SU-DHL-6 (cell line): ENCODE measurements around the gene TNFSF18.

Experiments
- H2AFZ ChIP-seq: fragments of 200-600 bp; sonication (generic); 2 replicates; pipeline ENCODE4 v1.6.1; 2014; ENCODE audit warnings: low read depth, mild to moderate bottlenecking, moderate library complexity, mixed read lengths, antibody characterized with exemption, low read length; ENCODE audit not compliant: severe bottlenecking
- H3F3A ChIP-seq: fragments of 200-600 bp; shearing (Covaris generic); 2 replicates; pipeline ENCODE4 v1.6.0; 2016; ENCODE audit warnings: antibody characterized with exemption, mild to moderate bottlenecking; ENCODE audit not compliant: insufficient read depth
- H3K27ac ChIP-seq: fragments of 200-600 bp; sonication (generic); 2 replicates; pipeline ENCODE4 v1.5.1; 2016; ENCODE audit warnings: low read depth, mild to moderate bottlenecking, low read length, moderate library complexity, mixed read lengths
- H3K27me3 ChIP-seq: fragments of 200-600 bp; sonication (generic), shearing (Covaris generic); 2 replicates; pipeline ENCODE4 v1.6.0; 2014; ENCODE audit warnings: mild to moderate bottlenecking, low read length
- H3K36me3 ChIP-seq: fragments of 200-600 bp; sonication (generic); 2 replicates; pipeline ENCODE4 v1.6.1; 2014; ENCODE audit warnings: mild to moderate bottlenecking, low read length, mixed read lengths
- H3K4me2 ChIP-seq: fragments of 300-600, 200-600 bp; shearing (Covaris generic), sonication (generic); 2 replicates; pipeline ENCODE4 v1.6.0; 2014; ENCODE audit warnings: low read length, low read depth, mild to moderate bottlenecking; ENCODE audit not compliant: poor library complexity, severe bottlenecking
- H3K4me3 ChIP-seq: fragments of 200-600 bp; sonication (generic); 2 replicates; pipeline ENCODE4 v1.5.1; 2014; ENCODE audit warnings: antibody characterized with exemption, low read length, mild to moderate bottlenecking, mixed read lengths; ENCODE audit not compliant: insufficient read depth, poor library complexity, severe bottlenecking
- H3K79me2 ChIP-seq: fragments of 200-600 bp; sonication (generic); 2 replicates; pipeline ENCODE4 v1.6.1; 2014; ENCODE audit warnings: mild to moderate bottlenecking, low read length, moderate library complexity; ENCODE audit not compliant: insufficient read depth
- H3K9ac ChIP-seq: fragments of 200-600 bp; sonication (generic); 2 replicates; pipeline ENCODE4 v1.7.0; 2014; ENCODE audit warnings: mild to moderate bottlenecking, low read length
- H3K9me2 ChIP-seq: fragments of 200-600 bp; sonication (generic); replicated peaks from 2 replicates; pipeline ENCODE4 v1.6.1; 2014; ENCODE audit warnings: low read length; ENCODE audit not compliant: insufficient read depth
- H3K9me3 ChIP-seq: fragments of 200-600 bp; sonication (generic); 2 replicates; pipeline ENCODE4 v1.6.1; 2014; ENCODE audit warnings: low read length, mixed read lengths; ENCODE audit not compliant: insufficient read depth
- H4K20me1 ChIP-seq: fragments of 200-600 bp; sonication (generic); 2 replicates; pipeline ENCODE4 v1.6.1; 2014; ENCODE audit warnings: low read depth, mild to moderate bottlenecking, antibody characterized with exemption, low read length, moderate library complexity, mixed read lengths
- EZH2phosphoT487 ChIP-seq: fragments of 200-600 bp; sonication (generic), shearing (Covaris generic); conservative IDR thresholded peaks from 2 replicates; pipeline ENCODE4 v1.6.1; 2018; ENCODE audit warnings: mild to moderate bottlenecking, antibody characterized with exemption, low read length, moderate library complexity, mixed read lengths
- TF ChIP-seq, protein P1 (sequence below): fragments of 200-600 bp; sonication (generic); IDR thresholded peaks from one replicate; pipeline ENCODE4 v1.5.1; 2017; ENCODE audit warnings: antibody characterized with exemption, mild to moderate bottlenecking, low read length, moderate library complexity; ENCODE audit not compliant: insufficient read depth, poor library complexity, severe bottlenecking

Gene TNFSF18

DNA sequence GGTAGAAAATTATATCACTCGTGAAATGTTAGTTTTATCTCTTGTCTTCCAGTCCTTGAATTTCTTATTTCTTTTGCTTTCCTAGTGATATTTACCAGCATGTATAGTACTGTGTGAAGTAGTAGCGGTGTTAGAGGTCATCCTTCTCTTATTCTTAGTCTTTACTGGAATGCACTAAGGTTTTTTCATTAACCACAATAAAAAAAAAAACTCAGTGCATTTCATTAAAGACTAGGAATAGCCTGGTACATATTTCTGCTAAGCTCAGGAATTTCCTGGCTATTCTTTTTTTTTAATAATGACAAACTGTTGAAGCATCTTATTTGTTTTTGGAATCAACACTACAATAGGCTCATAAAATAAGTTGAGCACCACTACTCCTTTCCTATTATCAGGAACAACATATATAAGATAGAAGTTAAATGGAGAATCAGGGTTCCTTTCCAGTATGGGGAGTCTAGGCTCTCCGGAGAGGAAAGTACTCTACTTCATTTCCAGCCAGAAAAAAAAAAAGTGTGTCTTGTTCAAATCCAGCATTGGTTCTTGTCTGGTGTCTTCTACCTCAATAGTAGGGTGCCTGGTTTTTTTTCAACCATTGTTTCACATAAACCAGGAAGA is 60.0 kb downstream of the TNFSF18 start:
- Histone ChIP-seq H4K20me1 (no peaks in the 10 kb centered on the region), H3K79me2 (no peaks in the 10 kb centered on the region), H3K27me3 (no peaks in the 10 kb centered on the region), H3K9me2 (no peaks in the 10 kb centered on the region), H3F3A (no peaks in the 10 kb centered on the region), H3K9ac (no peak overlapping the region), H3K9me3 (no peaks in the 10 kb centered on the region), H3K36me3 (no peaks in the 10 kb centered on the region), H3K4me3 (no peak overlapping the region), H3K27ac (no peak overlapping the region), H3K4me2 (no peak overlapping the region), H2AFZ (no peak overlapping the region)
- no peak for TF ChIP-seq EZH2phosphoT487
- TF ChIP-seq, protein P1, sequence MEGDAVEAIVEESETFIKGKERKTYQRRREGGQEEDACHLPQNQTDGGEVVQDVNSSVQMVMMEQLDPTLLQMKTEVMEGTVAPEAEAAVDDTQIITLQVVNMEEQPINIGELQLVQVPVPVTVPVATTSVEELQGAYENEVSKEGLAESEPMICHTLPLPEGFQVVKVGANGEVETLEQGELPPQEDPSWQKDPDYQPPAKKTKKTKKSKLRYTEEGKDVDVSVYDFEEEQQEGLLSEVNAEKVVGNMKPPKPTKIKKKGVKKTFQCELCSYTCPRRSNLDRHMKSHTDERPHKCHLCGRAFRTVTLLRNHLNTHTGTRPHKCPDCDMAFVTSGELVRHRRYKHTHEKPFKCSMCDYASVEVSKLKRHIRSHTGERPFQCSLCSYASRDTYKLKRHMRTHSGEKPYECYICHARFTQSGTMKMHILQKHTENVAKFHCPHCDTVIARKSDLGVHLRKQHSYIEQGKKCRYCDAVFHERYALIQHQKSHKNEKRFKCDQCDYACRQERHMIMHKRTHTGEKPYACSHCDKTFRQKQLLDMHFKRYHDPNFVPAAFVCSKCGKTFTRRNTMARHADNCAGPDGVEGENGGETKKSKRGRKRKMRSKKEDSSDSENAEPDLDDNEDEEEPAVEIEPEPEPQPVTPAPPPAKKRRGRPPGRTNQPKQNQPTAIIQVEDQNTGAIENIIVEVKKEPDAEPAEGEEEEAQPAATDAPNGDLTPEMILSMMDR, result no peak
